Stimulated activated naive CD8-positive, alpha-beta T cell treated with anti-CD3 and anti-CD28 coated beads, Interleukin-15, Interleukin-2, amounts not matched to agents 100 U/mL and 50 U/mL, for 24 hours (primary cell): ENCODE results near the gene C22orf23.

Experiments used
- ATAC-seq: fragments of 150-1000 bp; cut with Tn5 transposase; one replicate; pipeline ENCODE4 v1.10.0; 2021
- DNase-seq: peaks from one replicate; pipeline ENCODE4 v3.0.0; 2021

C22orf23 gene

GRCh38 chr22:37897807-37898206, 55.6 kb downstream of the C22orf23 start:
- no peak for ATAC-seq
- no peak for DNase-seq

GRCh38 chr22:37896939-37897338, 56.5 kb downstream of the C22orf23 start:
- DNase-seq, result no peak
- ATAC-seq, result no peak

- ATAC-seq, result peak; percentile 79
- peak; percentile 28 for DNase-seq
Measured at GRCh38 chr22:37896181-37896592, 57.2 kb downstream of the C22orf23 start.

- DNase-seq, result no peak
- no peak for ATAC-seq
Measured at GRCh38 chr22:37894939-37895670, 58.3 kb downstream of the C22orf23 start.

GRCh38 chr22:37893583-37893983, 59.8 kb downstream of the C22orf23 start:
- DNase-seq, result no peak
- ATAC-seq, result no peak
